DMS79 (cell line): ENCODE results near the gene C19orf85.

ENCODE experiments used
- DNase-seq: peaks from one replicate; lab custom pipeline; 2025; lab: John Stamatoyannopoulos, UW

Gene C19orf85

GRCh38 chr19:55477905-55478304 lies 13.4 kb upstream of the C19orf85 start:
- no peak for DNase-seq

GRCh38 chr19:55476100-55476775 lies 11.7 kb upstream of the C19orf85 start, which contains the start of gene ZNF628:
Gene ZNF628 (plus strand): TSS chr19:55476617. CDS start chr19:55479911, 3,294 bp downstream.
- DNase-seq = peak; percentile 94

GRCh38 chr19:55474269-55475265 lies 10.0 kb upstream of the C19orf85 start:
- no peak for DNase-seq

DNA sequence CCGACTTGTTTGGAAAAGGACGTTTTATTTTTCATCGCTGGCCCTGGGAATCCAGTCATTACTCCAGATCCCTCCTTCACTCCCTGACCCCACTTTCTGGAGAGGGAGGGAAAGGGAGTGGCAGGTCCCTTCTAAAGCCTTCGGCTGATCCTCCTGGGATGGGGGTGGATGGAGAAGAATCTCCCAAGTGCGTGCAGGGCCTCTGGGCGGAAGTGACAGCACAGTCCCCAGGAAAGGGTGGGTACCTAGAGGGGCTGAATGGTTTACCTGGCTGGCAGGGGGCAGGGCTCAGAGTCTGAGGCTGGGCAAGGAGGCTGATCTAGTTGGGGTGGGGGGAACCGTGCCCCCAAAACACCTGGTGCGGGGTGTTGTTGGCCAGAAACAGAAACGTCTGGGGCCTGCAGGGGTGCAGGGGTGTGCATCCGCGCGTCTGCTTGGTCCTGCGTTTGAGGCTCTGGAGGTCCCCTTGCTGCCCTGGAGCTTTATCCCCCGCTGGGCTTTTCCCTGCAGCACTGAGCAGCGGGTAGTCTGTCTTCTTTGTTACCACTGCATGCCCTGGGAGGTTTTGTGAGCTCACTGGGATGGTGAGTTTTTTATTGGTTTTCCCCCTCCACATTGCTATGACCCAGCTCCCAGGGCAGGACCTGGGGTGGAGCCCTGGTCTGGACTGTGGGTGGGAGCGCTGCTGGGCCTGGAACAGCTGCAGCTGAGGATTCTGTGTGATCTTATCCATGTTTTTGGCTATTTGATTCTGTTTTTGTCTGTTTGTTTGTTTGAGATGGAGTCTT lies 8.9 kb upstream of the C19orf85 start:
- DNase-seq = no peak

- no peak for DNase-seq
Measured at GRCh38 chr19:55472463-55472862, 7.9 kb upstream of the C19orf85 start.

DNA sequence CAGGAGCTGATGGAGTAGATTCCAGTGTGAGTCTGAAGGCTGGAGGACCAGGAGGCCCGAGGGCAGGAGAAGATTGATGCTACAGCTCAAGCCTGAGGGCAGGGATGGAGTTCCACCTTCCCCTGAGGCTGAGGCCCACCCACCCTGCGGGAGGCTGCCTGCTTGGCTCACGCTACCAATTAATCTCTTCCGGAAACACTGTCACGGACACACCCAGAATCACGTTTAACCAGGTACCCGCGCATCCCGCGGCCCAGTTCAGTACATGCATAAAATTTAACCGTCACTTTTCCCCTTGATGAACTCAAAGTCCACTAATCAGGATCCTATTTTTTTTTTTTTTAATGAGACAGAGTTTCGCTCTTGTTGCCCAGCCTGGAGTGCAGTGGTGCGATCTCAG lies 6.7 kb upstream of the C19orf85 start:
- DNase-seq = no peak

DNA sequence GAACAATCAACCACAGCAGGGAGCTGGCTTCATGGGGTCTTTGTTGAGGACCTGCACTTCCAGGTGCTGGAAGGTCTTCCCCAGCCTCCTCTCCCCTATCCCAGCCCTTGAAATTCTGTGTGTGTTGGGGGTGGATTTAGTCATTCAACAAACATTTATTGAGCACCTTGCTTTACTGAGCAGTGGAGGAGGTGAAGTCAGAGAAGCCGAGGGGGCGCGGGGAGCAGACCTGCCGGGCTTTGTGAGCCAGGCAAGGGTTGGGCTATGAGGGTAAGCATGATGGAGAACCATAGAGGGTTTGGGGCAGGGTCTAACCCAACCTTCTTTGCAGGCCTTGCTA lies 3.5 kb upstream of the C19orf85 start:
- DNase-seq = no peak

DNA sequence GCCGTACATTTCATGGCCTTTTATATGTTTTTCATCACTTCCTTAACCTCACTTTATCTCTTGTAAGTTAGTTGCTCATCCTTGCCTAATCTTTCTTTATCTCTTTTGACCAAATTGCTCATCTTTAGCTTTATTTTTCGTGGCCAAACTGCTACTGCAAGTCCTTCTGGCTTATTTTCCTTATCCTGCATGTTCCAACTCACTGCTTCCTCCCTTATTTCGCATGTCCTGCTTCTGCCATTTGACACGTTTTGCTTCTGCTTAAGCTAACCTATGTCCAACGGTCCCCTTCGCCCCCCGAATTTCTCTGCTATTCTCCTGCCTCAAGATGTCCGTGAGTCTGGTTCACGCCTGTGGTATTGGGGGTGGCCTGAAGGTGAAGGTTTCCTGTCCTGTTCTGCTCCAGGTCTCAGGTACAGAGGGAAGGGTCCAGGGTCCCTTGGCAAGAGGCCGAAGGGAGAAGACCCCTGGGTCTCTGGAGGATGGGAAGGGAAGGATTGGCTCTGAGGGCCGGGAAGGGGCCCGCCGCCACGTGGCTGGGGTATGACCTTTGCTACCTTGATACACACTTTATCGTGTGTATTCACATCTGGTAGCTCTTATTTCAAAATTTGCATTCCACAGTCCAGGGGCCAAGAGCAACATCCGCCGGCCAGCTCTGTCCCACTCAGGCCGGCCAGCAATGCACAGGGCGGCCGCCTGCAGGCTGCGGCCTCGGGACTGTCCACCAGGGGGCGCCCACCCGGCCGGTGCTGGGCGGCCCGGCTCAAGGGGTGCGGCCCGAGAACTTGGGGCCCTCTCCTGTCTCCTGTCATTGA lies 2.9 kb upstream of the C19orf85 start:
- DNase-seq = no peak

DNA sequence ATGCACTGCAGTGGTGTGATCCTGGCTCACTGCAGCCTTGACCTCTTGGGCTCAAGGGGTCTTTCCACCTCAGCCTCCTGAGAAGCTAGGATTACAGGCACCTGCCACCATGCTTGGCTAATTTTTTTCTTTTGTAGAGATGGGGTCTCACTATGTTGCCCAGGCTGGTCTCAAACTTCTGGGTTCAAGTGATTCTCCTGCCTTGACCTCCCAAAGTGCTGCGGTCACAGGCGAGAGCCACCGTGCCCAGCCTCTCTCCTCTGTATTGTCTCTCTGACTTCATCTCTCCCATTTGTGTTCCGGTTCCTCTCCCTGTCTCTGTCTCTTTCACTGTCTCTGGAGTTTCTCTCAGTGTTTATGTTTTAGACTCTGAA lies 1.7 kb upstream of the C19orf85 start:
- DNase-seq = no peak

- DNase-seq = no peak
Measured at GRCh38 chr19:55465460-55466240, 1.1 kb upstream of the C19orf85 start.

DNA sequence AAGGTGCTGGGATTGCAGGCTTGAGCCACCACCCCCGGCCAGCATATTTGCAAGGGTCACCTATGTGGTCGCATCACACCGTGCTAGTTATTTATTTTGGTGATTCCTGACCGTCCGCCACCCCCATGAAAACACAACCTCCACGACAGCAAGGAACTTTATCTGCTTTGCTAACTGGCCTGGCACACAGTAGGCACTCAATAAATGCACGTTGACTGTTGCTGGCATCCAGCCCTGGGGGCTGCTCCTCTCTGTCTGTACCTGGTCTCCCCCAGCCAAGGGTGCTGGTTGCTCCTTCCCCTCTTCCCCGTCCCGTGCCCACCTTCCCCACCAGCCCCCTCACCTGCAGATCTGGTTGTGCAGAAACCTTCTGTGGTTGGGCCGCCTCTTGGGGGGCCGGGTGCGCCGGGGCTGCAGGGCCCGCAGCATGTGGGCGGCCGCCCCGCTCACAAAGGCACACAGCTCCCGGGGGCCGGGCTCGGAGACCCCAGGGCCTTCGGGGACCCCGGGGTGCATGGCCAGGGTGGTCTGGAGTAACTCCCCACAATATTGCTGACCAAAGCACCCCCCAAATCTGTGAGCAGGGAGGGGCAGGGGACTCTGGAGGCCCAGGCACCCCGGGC lies 401 bp downstream of the C19orf85 start:
- no peak for DNase-seq

- no peak for DNase-seq
Measured at GRCh38 chr19:55463583-55464031, 944 bp downstream of the C19orf85 start.

GRCh38 chr19:55462722-55463121 lies 1.8 kb downstream of the C19orf85 start:
- no peak for DNase-seq

DNA sequence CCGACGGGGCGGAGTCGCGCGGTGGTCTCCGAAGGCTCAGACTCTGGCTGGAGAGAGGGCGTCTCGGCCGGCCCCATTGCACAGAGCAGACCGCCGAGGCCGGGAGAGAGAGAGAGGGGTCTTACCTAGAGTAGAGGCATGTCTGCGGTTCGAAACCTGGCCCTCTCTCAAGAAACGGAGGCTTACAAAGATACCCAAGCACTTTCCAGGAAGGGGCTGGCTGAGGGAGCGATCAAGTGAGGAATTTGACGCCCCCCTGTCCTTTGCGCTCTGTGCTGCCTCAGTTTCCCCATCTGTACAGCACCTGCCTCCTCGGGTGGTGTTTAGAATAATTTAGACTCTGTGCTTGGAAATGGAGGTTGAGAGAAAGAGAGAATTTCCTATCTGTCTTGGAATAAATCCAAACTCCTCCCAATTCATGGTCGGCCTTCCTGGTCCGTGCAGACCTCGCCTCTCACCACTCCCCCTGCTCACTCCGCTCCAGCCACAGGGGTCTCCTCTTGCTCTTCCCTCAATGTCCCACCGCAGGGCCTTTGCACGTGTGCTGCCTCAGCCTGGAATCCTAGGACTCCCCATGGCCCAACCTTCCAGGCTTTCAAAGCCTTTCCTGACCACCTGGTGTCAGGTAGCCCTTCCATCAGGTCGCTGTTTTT lies 2.5 kb downstream of the C19orf85 start:
- no peak for DNase-seq

GRCh38 chr19:55461259-55461973 lies 3.1 kb downstream of the C19orf85 start, which contains the start of gene ISOC2:
Gene ISOC2 (minus strand): TSS chr19:55461642. CDS start chr19:55456486, 5,156 bp downstream.
- peak; percentile 99 for DNase-seq

- DNase-seq = peak; percentile 77
Measured at GRCh38 chr19:55460670-55461258, 3.8 kb downstream of the C19orf85 start.

DNA sequence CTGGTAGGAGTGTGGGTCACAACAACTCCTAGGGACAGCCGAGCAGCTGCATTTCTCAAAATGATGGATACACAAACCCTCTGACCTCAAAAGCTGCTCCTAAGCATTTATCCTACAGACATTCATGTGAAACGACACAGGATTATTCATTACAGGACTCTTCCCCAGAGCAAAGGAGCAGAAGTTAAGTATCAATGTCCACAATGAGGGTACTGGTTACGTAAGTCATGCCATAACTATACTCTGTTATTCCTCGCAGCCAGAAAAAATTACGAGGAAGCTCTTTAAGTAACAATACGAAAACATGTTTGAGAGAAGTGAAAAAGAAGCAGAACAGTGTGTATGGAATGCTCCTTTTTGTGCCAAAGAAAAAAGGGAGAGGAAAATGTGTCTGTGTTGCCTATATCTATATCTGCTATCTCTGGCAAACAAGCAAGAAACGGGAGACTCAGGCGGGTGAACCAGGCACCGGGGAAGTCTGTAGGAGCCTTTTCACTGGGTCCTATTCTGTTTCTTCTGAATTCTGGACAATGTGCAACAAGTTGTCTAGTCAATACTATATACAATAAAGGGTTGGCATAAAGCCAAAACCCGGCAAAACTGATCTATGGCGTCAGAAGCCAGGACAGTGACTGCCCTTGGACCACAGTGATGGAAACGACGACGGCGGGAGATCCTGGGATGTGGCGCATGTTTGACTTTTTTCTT lies 4.4 kb downstream of the C19orf85 start:
- no peak for DNase-seq

- peak; percentile 90 for DNase-seq
Measured at GRCh38 chr19:55459551-55459949, 5.0 kb downstream of the C19orf85 start.
